Neural cell (in vitro differentiated cells): ENCODE results near the gene PPP1R3G. TPM values are rescaled to one million over a fixed set of nuclear protein-coding genes. Genes with fewer than 3 reads are reported as not detected.

Experiments used
- polyA plus RNA-seq: library from polyadenylated mRNA; depleted of rRNA; stranded (reverse); fragments of >200 nt; gene quantifications from 2 replicates; pipeline ENCODE4 v1.2.3, GENCODE V29; 2014

PPP1R3G gene
- polyA plus RNA-seq, 1 donor from 2014 or later = not detected

Other genes with a start within 250 kb of the PPP1R3G start
- gene RPP40, start 81.3 kb upstream of the PPP1R3G start, polyA plus RNA-seq = 16.2 and 26.8 TPM in 2 replicates
- gene LYRM4, start 175.6 kb downstream of the PPP1R3G start, polyA plus RNA-seq = 29.3 and 33.9 TPM in 2 replicates
- 11.9 and 17.5 TPM in 2 replicates for gene FARS2, start 176.2 kb downstream of the PPP1R3G start, polyA plus RNA-seq